Activated B cell treated with CpG ODN at 0.5 μM for 24 hours (primary cell): ENCODE results near the gene TEKT5. TPM values are rescaled to one million over a fixed set of nuclear protein-coding genes. Genes with fewer than 3 reads are reported as not detected.

Source experiments
- ATAC-seq: fragments of 200-7000 bp; cut with Tn5 transposase; one replicate; pipeline ENCODE4 v1.10.0; 2021; ENCODE audit warnings: low read depth, mild to moderate bottlenecking, moderate library complexity
- CTCF ChIA-PET: fragments of 350-600 bp; sonication (Branson Sonifier 250); formaldehyde crosslinking; loops from one replicate; lab custom pipeline; 2021; ENCODE audit warnings: antibody characterized with exemption; lab: Charles Lee
- POLR2A ChIA-PET: fragments of 350-600 bp; sonication (Branson Sonifier 250); formaldehyde crosslinking; loops from one replicate; lab custom pipeline; 2021; ENCODE audit warnings: antibody characterized with exemption; lab: Charles Lee
- DNase-seq: peaks from one replicate; pipeline ENCODE4 v3.0.0; 2022
- H3K27ac Mint-ChIP-seq: one replicate; pipeline ENCODE4 v1.8.0; 2020; ENCODE audit warnings: mixed read lengths
- H3K27me3 Mint-ChIP-seq: one replicate; pipeline ENCODE4 v1.8.0; 2021; ENCODE audit warnings: mixed read lengths
- H3K36me3 Mint-ChIP-seq: one replicate; pipeline ENCODE4 v1.8.0; 2021; ENCODE audit warnings: low read depth, mixed read lengths
- H3K4me1 Mint-ChIP-seq: one replicate; pipeline ENCODE4 v1.8.0; 2021; ENCODE audit warnings: mixed read lengths
- H3K4me3 Mint-ChIP-seq: one replicate; pipeline ENCODE4 v1.8.0; 2020; ENCODE audit warnings: mild to moderate bottlenecking, mixed read lengths
- H3K9me3 Mint-ChIP-seq: one replicate; pipeline ENCODE4 v1.8.0; 2020; ENCODE audit warnings: mixed read lengths
- CTCF ChIP-seq: fragments of 200-600 bp; IDR thresholded peaks from one replicate; pipeline ENCODE4 v1.8.0; 2022; ENCODE audit warnings: antibody characterized with exemption, mild to moderate bottlenecking
- intact Hi-C: fragments of 100-400 bp; cut with micrococcal nuclease; formaldehyde crosslinking; loops from one replicate; pipeline ENCODE4 v1.15.1; 2024
- total RNA-seq: library from RNA; stranded (reverse); gene quantifications from 2 replicates; pipeline ENCODE4 v1.2.3, GENCODE V29; 2022

TEKT5 gene
- total RNA-seq, 1 donor from 2014 or later: not detected

- Mint-ChIP-seq H3K36me3 (no peaks in the 10 kb centered on the region), H3K4me3 (no peak overlapping the region)
Measured at GRCh38 chr16:10617662-10618420, 76.9 kb downstream of the TEKT5 start.

DNA sequence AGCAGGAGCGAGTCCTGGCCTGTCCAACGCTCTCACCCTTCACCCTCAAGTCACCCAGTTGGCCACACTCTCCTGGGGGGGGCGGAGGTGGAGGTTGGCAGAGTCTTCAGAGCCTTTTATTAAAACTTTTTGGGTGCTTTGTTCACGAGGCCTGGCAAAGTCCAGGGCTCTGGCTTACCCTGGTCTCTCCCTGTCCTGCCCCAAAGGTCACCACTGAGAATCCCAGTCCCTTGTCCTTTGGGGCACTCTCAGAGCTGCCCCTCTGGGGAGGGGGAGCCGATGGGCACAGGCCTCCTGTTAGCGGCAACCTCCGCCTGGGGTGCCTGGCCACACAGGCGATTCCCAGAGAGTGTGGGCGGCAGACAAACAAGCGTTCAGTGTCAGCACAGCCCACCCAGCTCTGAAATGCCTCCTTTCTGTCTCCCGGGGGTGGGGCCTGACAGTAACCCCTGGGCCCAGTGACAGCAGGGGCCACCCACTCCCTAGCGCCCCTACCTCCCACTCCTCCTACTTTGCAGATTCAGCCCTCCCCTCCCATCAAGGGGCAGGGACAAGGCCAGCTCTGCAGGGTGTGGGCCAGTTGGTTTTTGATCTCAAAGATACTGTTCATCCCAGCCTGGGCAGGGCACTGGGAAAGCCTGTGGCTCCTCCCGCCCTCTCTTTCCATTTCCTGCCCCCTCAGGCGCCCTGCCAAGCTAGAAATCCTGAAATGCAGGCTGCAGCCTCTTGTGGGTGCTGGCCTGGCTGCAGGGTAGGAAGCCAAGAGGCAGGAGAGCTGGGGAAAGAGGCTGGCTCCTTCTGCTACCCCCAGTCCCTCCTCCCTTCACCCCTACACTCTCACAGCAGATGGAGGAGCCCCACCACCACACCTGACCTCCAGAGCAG lies 77.7 kb downstream of the TEKT5 start:
- Mint-ChIP-seq H3K27me3 (peaks cover 9% of the 10 kb centered on the region), H3K36me3 (no peaks in the 10 kb centered on the region), H3K4me1 (peaks cover 28% of the 10 kb centered on the region), H3K27ac (no peak overlapping the region), H3K9me3 (no peaks in the 10 kb centered on the region), H3K4me3 (no peak overlapping the region)
- TF ChIP-seq CTCF: no peak
- ATAC-seq (no peak), DNase-seq (no peak)
- intact Hi-C loops: no loop called here
- ChIA-PET POLR2A (interaction anchor here (0.6 kb wide), 1 partner anchor 347 kb away, joined by 4 read pairs; no protein-coding TSS in a partner anchor), CTCF (no interaction called here)

More at GRCh38 chr16:10617662-10618420, 76.9 kb downstream of the TEKT5 start:
- H3K27ac Mint-ChIP-seq: no peak overlapping the region
- ATAC-seq (no peak), DNase-seq (no peak)
- no peaks in the 10 kb centered on the region for H3K9me3 Mint-ChIP-seq
- TF ChIP-seq CTCF: no peak
- H3K27me3 Mint-ChIP-seq: peaks cover 9% of the 10 kb centered on the region
- ChIA-PET POLR2A (interaction anchor here (0.6 kb wide), 1 partner anchor 348 kb away, joined by 4 read pairs; no protein-coding TSS in a partner anchor), CTCF (no interaction called here)
- intact Hi-C loops: no loop called here
- peaks cover 25% of the 10 kb centered on the region for H3K4me1 Mint-ChIP-seq

DNA sequence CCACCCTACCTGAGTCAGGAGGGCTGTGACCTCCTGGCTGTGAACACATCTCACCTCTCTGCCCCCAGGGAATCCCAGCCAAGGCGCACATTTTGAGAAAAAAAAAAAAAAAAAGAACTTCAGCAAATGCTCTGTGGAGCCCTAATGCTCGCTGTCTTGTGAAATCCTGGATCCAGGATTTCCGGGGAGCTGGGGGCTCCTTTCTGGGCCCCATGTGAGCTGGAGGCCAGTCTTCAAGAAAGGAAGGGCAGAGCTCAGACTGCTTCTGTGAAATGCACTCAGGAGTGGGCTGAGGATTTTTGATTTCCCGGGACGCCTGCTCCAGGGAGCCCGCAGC lies 78.3 kb downstream of the TEKT5 start:
- intact Hi-C loops: no loop called here
- Mint-ChIP-seq H3K27ac (no peak overlapping the region), H3K27me3 (peaks cover 9% of the 10 kb centered on the region), H3K4me1 (peaks cover 31% of the 10 kb centered on the region), H3K36me3 (no peaks in the 10 kb centered on the region), H3K4me3 (no peak overlapping the region), H3K9me3 (no peaks in the 10 kb centered on the region)
- DNase-seq (no peak), ATAC-seq (no peak)
- no peak for TF ChIP-seq CTCF
- POLR2A ChIA-PET: no interaction called here
- CTCF ChIA-PET: no interaction called here

DNA sequence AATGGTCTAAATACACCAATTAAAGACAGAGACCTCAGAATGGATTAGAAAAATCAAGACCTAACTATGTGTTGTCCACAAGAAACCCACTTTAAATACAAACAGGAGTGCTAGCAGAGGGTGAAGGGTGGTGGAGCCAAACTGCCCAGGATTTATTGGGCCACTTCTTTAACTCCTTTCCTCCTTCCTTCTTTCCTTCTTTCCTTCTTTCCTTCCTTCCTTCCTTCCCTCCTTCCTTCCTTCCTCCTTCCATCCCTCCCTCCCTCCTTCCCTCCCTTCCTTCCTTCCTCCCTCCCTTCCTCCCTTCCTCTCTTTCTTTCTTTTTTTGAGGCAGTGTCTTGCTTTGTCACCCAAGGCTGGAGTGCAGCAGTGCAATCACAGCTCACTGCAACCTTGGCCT lies 80.0 kb downstream of the TEKT5 start:
- POLR2A ChIA-PET: no interaction called here
- Mint-ChIP-seq H3K4me1 (peaks cover 31% of the 10 kb centered on the region), H3K27ac (no peak overlapping the region), H3K27me3 (peaks cover 5% of the 10 kb centered on the region), H3K36me3 (no peaks in the 10 kb centered on the region), H3K9me3 (no peaks in the 10 kb centered on the region), H3K4me3 (no peak overlapping the region)
- CTCF ChIA-PET: no interaction called here
- DNase-seq (no peak), ATAC-seq (no peak)
- intact Hi-C loops: no loop called here
- no peak for TF ChIP-seq CTCF
